ENCODE results near the gene NCKAP5L.

GRCh38 chr12:49809381-49809905 is 18.8 kb downstream of the NCKAP5L start:
- no peak for TF ChIP-seq ZNF274 (IDR thresholded peaks at IDR 0.05; ENCODE audit: low read depth, low read length)
- TF ChIP-seq YY1 (IDR thresholded peaks at IDR 0.05; ENCODE audit: insufficient read depth, insufficient read length), result no peak
- TF ChIP-seq SUZ12 (IDR thresholded peaks at IDR 0.05; ENCODE audit: extremely low read depth, insufficient read depth, insufficient read length), result no peak
